Kasumi-1 (cell line): ENCODE measurements around the gene AGRN.
A peak's percentile ranks its signal among the peaks of the same experiment; 100 is the strongest.
"Not testable (repeated sequence)": the region's sequence is repeated elsewhere in the genome, so short reads cannot be mapped to it uniquely, and the experiment has no call there.

ENCODE experiments used
- DNase-seq, 2 experiments: peaks; one replicate each; lab custom pipeline; 2025; lab: John Stamatoyannopoulos, UW

The AGRN gene

GRCh38 chr1:981955-982558, 37.9 kb upstream of the AGRN start, which contains the start of gene PERM1:
Gene PERM1 (minus strand): TSS chr1:982093. CDS start chr1:981029, 1,064 bp downstream.
- DNase-seq: no peak

DNA sequence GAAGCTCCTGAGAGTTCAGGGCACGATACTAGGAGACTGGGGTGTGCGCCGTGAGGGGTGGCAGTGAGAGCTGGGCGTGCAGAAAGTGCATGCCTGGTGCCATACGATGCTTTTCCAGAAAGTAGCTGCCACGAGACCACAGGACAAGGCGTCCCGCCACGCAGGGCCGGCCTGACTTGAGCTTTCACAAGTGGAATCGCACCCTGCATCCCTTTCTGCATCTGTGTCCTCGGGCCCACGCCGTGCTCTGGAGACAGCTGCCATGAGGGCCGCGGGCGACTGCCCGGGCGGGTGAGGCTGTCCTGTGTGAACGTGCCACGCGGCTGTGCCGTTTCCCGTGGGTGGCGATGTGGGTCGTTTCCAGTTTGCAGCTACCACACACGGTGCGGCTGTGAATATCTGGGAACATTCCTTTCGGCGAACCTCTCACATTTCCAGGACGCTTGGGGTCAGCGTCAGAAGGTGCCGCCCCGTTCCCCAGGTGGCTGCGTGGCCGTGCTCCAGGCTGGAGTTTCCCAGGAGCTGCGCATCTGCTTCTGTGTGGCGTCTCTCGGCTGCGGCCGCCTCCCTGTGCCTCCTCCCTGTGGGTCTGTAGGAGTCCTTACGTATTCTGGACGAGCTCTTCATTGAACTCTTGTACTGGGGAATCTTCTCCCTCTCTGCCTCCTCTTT, 37.0 kb upstream of the AGRN start:
- DNase-seq: no peak

DNA sequence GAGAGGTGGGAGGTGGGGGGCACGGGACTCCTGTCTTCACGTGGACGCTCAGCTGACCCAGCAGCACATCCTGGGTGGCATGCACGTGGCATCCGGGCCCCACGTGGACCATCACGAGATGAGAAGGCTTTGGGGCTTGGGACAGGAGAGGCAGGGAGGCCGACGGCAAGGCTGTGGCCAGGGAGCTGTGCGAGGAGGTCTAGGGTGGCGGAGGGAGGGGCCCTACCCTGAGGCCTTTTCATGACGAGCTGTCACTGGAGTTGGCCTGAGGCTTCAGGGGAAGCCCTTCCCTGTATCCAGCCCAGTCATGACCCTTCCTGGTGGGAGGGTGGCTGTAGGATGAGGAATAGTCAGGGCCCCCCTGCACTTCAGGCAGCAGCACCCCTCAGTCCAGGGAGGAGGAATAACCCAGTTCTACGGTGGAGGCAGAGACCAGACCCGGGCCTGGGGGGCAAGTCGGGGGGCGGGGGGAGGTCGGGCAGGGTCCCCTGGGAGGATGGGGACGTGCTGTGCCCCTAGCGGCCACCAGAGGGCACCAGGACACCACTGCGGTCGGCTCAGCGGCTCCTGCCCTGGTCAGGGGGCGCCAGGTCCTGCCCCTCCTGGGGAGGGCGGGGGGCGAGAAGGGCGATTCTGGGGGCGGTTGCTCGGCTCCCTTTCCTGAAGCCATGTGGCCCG, 36.0 kb upstream of the AGRN start:
- peak; percentile 23 to 28 for DNase-seq

DNA sequence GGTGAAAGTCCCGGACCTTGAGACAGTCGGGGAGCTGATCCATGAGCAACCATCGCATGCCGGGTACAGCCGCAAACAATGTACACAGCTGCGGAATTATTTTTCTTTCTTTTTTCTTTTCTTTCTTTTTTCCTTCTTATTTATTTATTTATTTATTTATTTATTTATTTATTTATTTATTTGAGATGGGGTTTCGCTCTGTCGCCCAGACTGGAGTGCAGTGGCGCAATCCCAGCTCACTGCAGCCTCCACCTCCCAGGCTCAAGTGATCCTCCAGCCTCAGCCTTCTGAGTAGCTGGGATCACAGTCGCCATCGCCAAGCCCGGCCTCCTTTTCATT, 35.5 kb upstream of the AGRN start:
- no peak for DNase-seq

GRCh38 chr1:985126-985525, 34.8 kb upstream of the AGRN start:
- DNase-seq: no peak

DNA sequence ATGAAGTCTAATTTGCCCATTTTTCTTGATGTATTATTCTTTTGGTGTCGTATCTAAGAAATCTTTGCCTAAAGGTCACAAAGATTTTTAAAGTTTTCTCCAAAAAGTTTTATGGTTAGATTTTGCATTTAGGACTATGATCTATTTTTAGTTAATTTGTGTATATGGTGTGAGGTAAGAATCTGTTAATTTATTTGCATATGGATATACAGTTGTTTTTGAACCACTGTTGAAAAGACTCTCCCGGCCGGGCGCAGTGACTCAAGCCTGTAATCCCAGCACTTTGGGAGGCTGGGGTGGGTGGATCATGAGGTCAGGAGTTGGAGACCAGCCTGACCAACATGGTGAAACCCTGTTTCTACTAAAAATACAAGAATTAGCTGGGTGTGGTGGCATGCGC, 31.9 kb upstream of the AGRN start:
- not testable (repeated sequence) for DNase-seq

GRCh38 chr1:991275-991674, 28.6 kb upstream of the AGRN start:
- not testable (repeated sequence) for DNase-seq

GRCh38 chr1:991895-992294, 28.0 kb upstream of the AGRN start:
- no peak for DNase-seq

DNA sequence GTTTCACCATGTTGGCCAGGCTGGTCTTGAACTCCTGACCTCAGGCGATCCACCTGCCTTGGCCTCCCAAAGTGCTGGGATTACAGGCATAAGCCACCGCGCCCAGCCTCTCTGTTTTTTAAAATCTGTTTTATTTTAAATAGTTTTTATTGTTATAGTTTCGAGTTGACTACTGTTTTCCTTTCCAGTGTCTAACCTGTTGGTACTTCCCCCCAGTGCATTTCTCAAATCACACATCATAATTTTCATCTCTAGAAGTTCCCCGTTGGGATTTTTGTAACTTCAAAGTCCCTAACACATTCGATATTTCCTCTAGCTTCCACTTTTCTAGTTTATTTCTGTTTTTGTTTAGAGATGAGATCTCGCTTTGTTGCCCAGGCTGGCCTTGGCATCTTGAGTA, 27.6 kb upstream of the AGRN start:
- no peak for DNase-seq

DNA sequence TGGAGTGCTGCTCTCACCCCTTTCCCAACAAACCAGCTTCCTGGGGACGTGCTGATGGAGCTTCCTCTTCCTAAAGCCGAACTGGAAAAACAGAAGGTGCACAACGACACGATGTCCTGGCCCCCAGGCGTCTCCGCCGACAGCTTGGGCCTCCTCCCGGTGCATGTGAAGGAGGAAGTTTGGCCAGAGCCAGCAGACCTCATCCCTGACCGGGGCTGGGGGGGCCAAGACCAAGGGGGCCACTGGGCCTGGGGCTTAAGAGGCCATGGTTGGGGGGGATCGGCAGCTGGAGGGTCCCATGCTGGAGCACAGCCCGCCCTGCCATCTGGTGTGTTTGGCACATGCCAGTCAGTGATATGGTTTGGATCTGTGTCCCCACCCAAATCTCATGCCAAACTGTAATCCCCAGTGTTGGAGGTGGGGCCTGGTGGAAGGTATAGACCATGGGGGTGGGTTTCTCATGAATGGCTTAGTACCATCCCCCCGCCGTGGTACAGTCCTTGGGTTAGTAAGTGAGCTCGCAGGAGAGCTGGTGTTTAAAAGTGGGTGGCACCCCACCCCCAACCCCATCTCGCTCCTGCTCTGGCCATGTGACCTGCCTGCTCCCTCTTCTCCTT, 26.4 kb upstream of the AGRN start:
- DNase-seq: no peak

- DNase-seq: not testable (repeated sequence)
These were observed 25.4 kb upstream of the AGRN start for GRCh38 chr1:994546-994945.

GRCh38 chr1:995665-996633, 24.0 kb upstream of the AGRN start:
- no peak for DNase-seq

DNA sequence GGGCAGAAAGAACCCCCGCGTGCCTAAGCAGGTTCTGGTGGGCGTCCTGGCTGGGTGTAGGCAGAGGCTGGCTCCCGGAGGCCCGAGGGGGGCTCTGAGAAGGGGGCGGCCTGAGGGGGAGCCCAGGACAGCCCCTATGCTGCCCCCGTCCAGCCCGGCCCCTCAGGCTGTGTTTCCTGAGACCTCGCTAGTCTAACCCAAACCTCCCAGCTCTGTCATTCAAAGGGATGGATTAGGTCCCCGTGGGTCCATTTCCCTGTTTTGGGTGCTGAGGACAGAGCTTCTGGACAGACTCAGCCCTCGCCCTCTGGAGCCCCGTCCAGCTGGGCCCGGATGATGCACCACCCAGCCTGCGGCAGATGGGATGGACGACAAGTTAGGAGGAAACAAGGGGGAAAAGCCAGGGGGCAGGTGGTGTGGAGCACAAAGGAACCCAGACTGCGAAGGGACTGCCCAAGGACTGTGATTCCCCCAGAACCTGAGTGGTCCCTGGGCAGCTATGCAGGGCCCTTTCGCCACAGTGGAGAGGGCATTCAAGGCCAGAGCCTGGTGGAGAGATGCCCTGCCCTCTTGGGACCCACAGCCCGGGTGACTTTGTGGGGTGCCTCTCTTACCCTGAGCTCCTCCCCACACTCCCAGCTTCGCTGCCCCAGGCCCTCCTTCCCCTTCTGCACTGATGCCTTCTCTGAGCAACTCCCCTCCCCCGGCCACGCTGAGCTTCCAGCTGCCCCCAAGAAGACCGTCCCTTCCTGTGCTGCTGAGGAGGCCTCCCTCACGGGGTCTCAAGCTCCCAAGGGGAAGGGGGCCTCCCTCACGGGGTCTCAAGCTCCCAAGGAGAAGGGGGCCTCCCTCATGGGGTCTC, 22.8 kb upstream of the AGRN start:
- no peak for DNase-seq

DNA sequence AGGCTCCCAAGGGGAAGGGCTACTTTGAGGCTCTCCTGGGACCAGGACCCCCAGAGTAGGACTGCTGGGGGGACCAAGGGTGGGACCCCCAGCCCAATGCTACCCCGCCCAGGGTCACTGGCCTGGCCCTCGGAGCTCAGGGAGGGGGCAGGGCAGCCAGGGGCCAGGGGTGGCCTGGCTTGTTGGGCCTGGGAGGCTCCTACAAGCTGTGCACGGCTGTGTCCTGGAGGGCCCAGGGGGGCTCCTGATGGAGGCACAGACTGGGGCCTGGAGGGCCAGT, 22.3 kb upstream of the AGRN start:
- DNase-seq: no peak

- no peak for DNase-seq
These were observed 21.8 kb upstream of the AGRN start for GRCh38 chr1:997993-998744.

DNA sequence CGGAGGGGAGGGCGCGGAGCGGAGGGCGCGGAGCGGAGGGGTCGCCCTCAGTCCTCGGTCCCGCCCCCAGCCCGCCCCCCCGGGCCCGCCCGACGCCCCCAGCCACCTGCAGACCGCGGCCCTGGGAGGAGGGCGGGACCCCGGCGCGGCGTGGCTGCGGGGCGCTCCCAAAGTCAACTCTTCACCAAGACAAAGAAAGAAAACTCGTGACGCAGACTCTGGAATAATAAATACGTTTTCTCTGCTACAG, 21.2 kb upstream of the AGRN start:
- no peak for DNase-seq

DNA sequence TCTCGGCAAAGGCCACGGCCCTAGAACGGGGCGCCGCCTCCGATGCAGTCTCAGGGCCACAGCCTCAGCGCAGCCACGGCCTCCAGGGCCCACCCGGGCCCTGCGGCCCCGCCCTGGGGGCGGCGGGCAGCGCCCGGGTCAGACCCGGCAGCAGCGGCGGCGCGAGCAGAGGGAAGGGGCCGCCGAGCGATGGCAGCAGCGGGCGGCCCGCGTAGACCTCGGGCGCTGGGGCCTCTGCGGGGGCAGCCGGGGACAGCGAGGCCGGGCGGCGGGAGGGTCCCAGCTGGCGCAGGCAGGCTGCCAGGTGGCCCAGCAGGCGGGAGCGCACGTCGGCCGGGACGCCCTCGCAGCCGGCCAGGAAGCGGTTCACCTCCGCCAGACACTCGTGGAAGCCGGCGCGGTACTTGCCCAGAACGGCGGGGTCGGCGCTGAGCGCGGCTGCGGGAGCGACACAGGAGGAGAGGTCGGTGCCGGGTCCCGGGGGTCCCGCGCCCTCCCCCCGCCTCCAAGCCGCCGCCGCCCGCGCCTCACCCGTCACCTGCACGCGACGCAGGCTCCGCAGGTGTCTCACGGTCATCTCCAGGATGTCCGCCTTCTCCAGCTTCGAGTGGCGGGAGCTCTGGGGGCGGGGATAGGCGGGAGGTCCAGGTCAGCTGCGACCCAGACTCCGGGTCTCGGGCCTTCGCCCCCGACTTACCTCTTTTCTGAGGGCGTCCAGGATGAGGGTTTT, 20.8 kb upstream of the AGRN start:
- DNase-seq: no peak

DNA sequence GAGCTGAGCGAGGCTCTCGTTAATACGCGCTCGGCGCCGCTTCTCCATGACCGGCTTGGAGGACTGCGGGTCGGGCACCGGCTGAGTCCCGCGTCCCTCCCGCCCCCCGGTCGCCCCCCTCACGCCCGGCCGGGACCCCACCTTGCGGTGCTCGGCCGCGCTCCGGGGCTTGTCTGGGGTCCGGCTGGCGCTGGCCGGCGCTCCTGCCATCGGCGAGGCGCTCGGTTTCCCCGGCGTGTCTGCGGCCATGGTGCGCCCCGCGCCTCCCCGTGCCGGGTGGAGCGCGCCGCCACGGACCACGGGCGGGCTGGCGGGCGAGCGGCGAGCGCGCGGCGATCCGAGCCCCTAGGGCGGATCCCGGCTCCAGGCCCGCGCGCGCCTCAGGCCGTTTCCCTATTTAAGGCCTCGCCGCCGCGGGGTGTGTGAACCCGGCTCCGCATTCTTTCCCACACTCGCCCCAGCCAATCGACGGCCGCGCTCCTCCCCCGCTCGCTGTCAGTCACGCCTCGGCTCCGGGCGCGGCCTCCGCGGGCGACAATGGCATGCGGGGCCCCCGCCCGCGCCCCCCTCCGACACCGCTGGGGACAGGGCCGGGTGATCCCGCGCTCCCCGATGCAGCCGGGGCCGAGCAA, 20.1 kb upstream of the AGRN start, which contains the start of gene HES4:
Gene HES4 (minus strand): TSS at position 373 of the 632 bp plus-strand sequence. CDS start 124 bp downstream, at position 249.
- no peak for DNase-seq

GRCh38 chr1:1000357-1001056, 19.4 kb upstream of the AGRN start:
- DNase-seq: no peak
